K562 (cell line): ENCODE results near the gene CKLF. TPM values are rescaled to one million over a fixed set of nuclear protein-coding genes. Genes with fewer than 3 reads are reported as not detected.
A peak's percentile ranks its signal among the peaks of the same experiment; 100 is the strongest.

ENCODE experiments used
- CEBPG ChIP-seq, 3 experiments: fragments of 200-800 bp in 1 of 3; sonication (Bioruptor generic) in 1 of 3; sonication (generic) in 1 of 3; formaldehyde crosslinking in 1 of 3; IDR thresholded peaks in 2 of 3; conservative IDR thresholded peaks in 1 of 3; 2 replicates each; pipeline versions ENCODE4 v1.6.1 to v1.8.0; 2016 to 2022; ENCODE audit warnings: missing compliant biosample characterization in 2 of 3, missing genetic modification characterization in 2 of 3, mild to moderate bottlenecking in 1 of 3, missing genetic modification reagents in 1 of 3
- CHAMP1 ChIP-seq: fragments of 450-650 bp; IDR thresholded peaks from 2 replicates; pipeline ENCODE4 v1.6.1; 2016; ENCODE audit warnings: mild to moderate bottlenecking
- CHD2 ChIP-seq: IDR thresholded peaks from 2 replicates; pipeline ENCODE4 v1.6.1; 2011; ENCODE audit warnings: low read depth, low read length
- CREM ChIP-seq: IDR thresholded peaks from 2 replicates; pipeline ENCODE4 v1.6.1; 2014; ENCODE audit warnings: antibody characterized with exemption, low read depth
- DMBX1 ChIP-seq: fragments of 250-450 bp; sonication (Bioruptor Pico); IDR thresholded peaks from 2 replicates; pipeline ENCODE4 v1.8.0; 2022; ENCODE audit warnings: inconsistent platforms, mild to moderate bottlenecking, moderate library complexity, borderline replicate concordance
- EHMT2 ChIP-seq: fragments of 450-650 bp; IDR thresholded peaks from 2 replicates; pipeline ENCODE4 v1.6.1; 2018; ENCODE audit warnings: antibody characterized with exemption
- FOXK1 ChIP-seq: sonication (generic); formaldehyde crosslinking; IDR thresholded peaks from 2 replicates; pipeline ENCODE4 v1.8.0; 2022; ENCODE audit warnings: missing genetic modification reagents, mild to moderate bottlenecking, borderline replicate concordance
- HINFP ChIP-seq: fragments of 450-650 bp; conservative IDR thresholded peaks from 2 replicates; pipeline ENCODE4 v1.6.1; 2016; ENCODE audit warnings: missing genetic modification characterization, low read depth, mild to moderate bottlenecking, control low read depth, missing compliant biosample characterization
- ID3 ChIP-seq, 2 experiments: fragments of 250-450 bp in 1 of 2; fragments of 450-650 bp in 1 of 2; sonication (Bioruptor Pico) in 1 of 2; IDR thresholded peaks; 2 replicates each; pipeline versions ENCODE4 v1.6.1 to v1.8.0; 2016 to 2021; ENCODE audit warnings: mild to moderate bottlenecking in 2 of 2, moderate library complexity in 2 of 2, missing compliant biosample characterization in 1 of 2, missing genetic modification characterization in 1 of 2
- MTF1 ChIP-seq: fragments of 250-450 bp; sonication (Bioruptor Pico); IDR thresholded peaks from 2 replicates; pipeline ENCODE4 v1.9.0; 2021; ENCODE audit warnings: moderate library complexity, mild to moderate bottlenecking, inconsistent platforms, borderline replicate concordance
- PHB2 ChIP-seq: fragments of 450-650 bp; IDR thresholded peaks from 2 replicates; pipeline ENCODE4 v1.6.1; 2017; ENCODE audit warnings: low read depth
- POLR2A ChIP-seq: fragments of 450-650 bp; conservative IDR thresholded peaks from 2 replicates; pipeline ENCODE4 v1.6.1; 2016
- PREB ChIP-seq: sonication (generic); formaldehyde crosslinking; IDR thresholded peaks from 2 replicates; pipeline ENCODE4 v1.8.1; 2023; ENCODE audit warnings: mild to moderate bottlenecking, missing genetic modification reagents
- PTBP1 ChIP-seq: fragments of 200-400 bp; formaldehyde crosslinking; IDR thresholded peaks from 2 replicates; pipeline ENCODE4 v1.6.1; 2017; ENCODE audit warnings: low read depth, low read length
- SAP30 ChIP-seq: fragments of 200-600 bp; sonication (generic); IDR thresholded peaks from 2 replicates; pipeline ENCODE4 v1.6.1; 2012; ENCODE audit warnings: borderline replicate concordance, low read depth, mild to moderate bottlenecking, moderate library complexity, low read length, control low read depth, inconsistent platforms; ENCODE audit not compliant: insufficient read depth, poor library complexity, severe bottlenecking
- SMAD4 ChIP-seq: fragments of 250-450 bp; sonication (Bioruptor Pico); conservative IDR thresholded peaks from 2 replicates; pipeline ENCODE4 v1.8.0; 2021; ENCODE audit warnings: inconsistent platforms, mild to moderate bottlenecking, moderate library complexity
- STAG1 ChIP-seq: sonication (generic); formaldehyde crosslinking; IDR thresholded peaks from 2 replicates; pipeline ENCODE4 v1.5.0; 2020; ENCODE audit warnings: missing genetic modification reagents, borderline replicate concordance
- TEAD1 ChIP-seq, 2 experiments: fragments of 450-650 bp in 1 of 2; sonication (generic) in 1 of 2; formaldehyde crosslinking; IDR thresholded peaks; 2 replicates each; pipeline versions ENCODE4 v1.4.0 to v1.8.0; 2020 to 2022; ENCODE audit warnings: mild to moderate bottlenecking in 2 of 2, missing genetic modification reagents in 1 of 2
- USF1 ChIP-seq: sonication (generic); formaldehyde crosslinking; IDR thresholded peaks from 2 replicates; pipeline ENCODE4 v1.9.0; 2022; ENCODE audit warnings: mild to moderate bottlenecking, missing genetic modification reagents
- ZC3H11A ChIP-seq: IDR thresholded peaks from 2 replicates; pipeline ENCODE4 v1.6.1; 2012; ENCODE audit warnings: low read depth, low read length, improper control_type of control experiment
- ZNF134 ChIP-seq: fragments of 250-450 bp; sonication (Bioruptor Pico); conservative IDR thresholded peaks from 2 replicates; pipeline ENCODE4 v1.4.0; 2020
- polyA plus RNA-seq, 8 experiments: library from polyadenylated mRNA; depleted of rRNA in 4 of 8; stranded (reverse) in 5 of 8; unstranded in 3 of 8; fragments of >200 nt; fragmentation: Nextera tagmentation in 2 of 8; fragmentation: Illumina TruSeq in 1 of 8; extraction: Ambion mirVana in 2 of 8; extraction: Trizol in 1 of 8; gene quantifications; 2 replicates each; pipeline versions ENCODE4 v1.2.1 to v1.2.3, GENCODE V29; 2011 to 2014; ENCODE audit warnings: inconsistent platforms in 1 of 8, missing spikeins in 1 of 8
- total RNA-seq, 7 experiments: library from RNA; depleted of rRNA in 6 of 7; stranded (reverse); fragments of >200 nt in 6 of 7; fragmentation: Illumina TruSeq in 2 of 7; extraction: Trizol in 2 of 7; gene quantifications; 2 replicates each; pipeline versions ENCODE4 v1.2.1 to v1.2.3, GENCODE V29; 2011 to 2021; ENCODE audit warnings: low replicate concordance in 1 of 7

CKLF gene
- total and polyA plus RNA-seq, 9 of the 15 experiments (the other 6 are each of a cell fraction or from before 2014, with no cell fraction given), result 84.8 to 322 (median 118) TPM

- TF ChIP-seq STAG1 (CRISPR knock-in tag) (peak; percentile 47; the same call in 1 of the 2 replicates), PHB2 (no peak), SAP30 (no peak), DMBX1 (CRISPR knock-in tag) (no peak), PREB (CRISPR knock-in tag) (no peak), MTF1 (CRISPR knock-in tag) (no peak), ZNF134 (CRISPR knock-in tag) (no peak), PTBP1 (no peak), CHD2 (no peak), TEAD1 (CRISPR knock-in tag; IDR thresholded peaks at IDR 0.05) (no peak), CREM (0 out of 2 replicates have a peak, but pooled peaks have one; percentile 30), CEBPG (CRISPR knock-in tag; IDR thresholded peaks at IDR 0.05) (no peak), CEBPG (tag; conservative IDR thresholded peaks at IDR 0.05 in 1 of 2, IDR thresholded peaks at IDR 0.05 in 1 of 2) (no peak), ID3 (CRISPR knock-in tag; IDR thresholded peaks at IDR 0.05) (no peak), ID3 (tag; IDR thresholded peaks at IDR 0.05) (no peak), POLR2A (peak; percentile 54; the same call in 1 of the 2 replicates), SMAD4 (no peak), USF1 (CRISPR knock-in tag) (no peak), HINFP (tag) (no peak), FOXK1 (CRISPR knock-in tag) (no peak), CHAMP1 (no peak), EHMT2 (no peak), ZC3H11A (no peak)
Observed at GRCh38 chr16:66604376-66605176, 52.2 kb downstream of the CKLF start, which contains the start of gene CMTM3 (continued).
